Stimulated activated naive CD8-positive, alpha-beta T cell treated with anti-CD3 and anti-CD28 coated beads, Interleukin-15, amount 100 ng/mL, for 72 hours (primary cell): ENCODE measurements around the gene CP.
"Not testable (repeated sequence)": the region's sequence is repeated elsewhere in the genome, so short reads cannot be mapped to it uniquely, and the experiment has no call there.

ENCODE experiments used
- ATAC-seq: fragments of 150-1000 bp; cut with Tn5 transposase; 2 replicates; pipeline ENCODE4 v1.10.0; 2021; ENCODE audit warnings: mild to moderate bottlenecking, moderate library complexity
- DNase-seq, 2 donors: peaks; one replicate each; pipeline ENCODE4 v3.0.0; 2021 to 2022
- H3K27ac Mint-ChIP-seq, 2 donors: one replicate each; pipeline ENCODE4 v1.8.0; 2022; ENCODE audit warnings: mild to moderate bottlenecking in 2 of 2, mixed read lengths in 2 of 2, moderate library complexity in 2 of 2
- H3K27me3 Mint-ChIP-seq: one replicate; pipeline ENCODE4 v1.8.0; 2022; ENCODE audit warnings: mixed read lengths
- H3K4me1 Mint-ChIP-seq: one replicate; pipeline ENCODE4 v1.8.0; 2022; ENCODE audit warnings: mild to moderate bottlenecking, mixed read lengths
- H3K4me3 Mint-ChIP-seq, 2 donors: one replicate each; pipeline ENCODE4 v1.8.0; 2022; ENCODE audit warnings: mild to moderate bottlenecking in 2 of 2, mixed read lengths in 2 of 2, moderate library complexity in 1 of 2
- H3K9me3 Mint-ChIP-seq, 2 donors: one replicate each; pipeline ENCODE4 v1.8.0; 2022; ENCODE audit warnings: mixed read lengths in 2 of 2

The CP gene

GRCh38 chr3:149238268-149238667, 16.6 kb upstream of the CP start:
- H3K4me1 Mint-ChIP-seq, H3K9me3 Mint-ChIP-seq, DNase-seq, H3K27ac Mint-ChIP-seq, ATAC-seq, H3K4me3 Mint-ChIP-seq: not testable (repeated sequence)
- H3K27me3 Mint-ChIP-seq: peaks cover 45% of the 10 kb centered on the region

DNA sequence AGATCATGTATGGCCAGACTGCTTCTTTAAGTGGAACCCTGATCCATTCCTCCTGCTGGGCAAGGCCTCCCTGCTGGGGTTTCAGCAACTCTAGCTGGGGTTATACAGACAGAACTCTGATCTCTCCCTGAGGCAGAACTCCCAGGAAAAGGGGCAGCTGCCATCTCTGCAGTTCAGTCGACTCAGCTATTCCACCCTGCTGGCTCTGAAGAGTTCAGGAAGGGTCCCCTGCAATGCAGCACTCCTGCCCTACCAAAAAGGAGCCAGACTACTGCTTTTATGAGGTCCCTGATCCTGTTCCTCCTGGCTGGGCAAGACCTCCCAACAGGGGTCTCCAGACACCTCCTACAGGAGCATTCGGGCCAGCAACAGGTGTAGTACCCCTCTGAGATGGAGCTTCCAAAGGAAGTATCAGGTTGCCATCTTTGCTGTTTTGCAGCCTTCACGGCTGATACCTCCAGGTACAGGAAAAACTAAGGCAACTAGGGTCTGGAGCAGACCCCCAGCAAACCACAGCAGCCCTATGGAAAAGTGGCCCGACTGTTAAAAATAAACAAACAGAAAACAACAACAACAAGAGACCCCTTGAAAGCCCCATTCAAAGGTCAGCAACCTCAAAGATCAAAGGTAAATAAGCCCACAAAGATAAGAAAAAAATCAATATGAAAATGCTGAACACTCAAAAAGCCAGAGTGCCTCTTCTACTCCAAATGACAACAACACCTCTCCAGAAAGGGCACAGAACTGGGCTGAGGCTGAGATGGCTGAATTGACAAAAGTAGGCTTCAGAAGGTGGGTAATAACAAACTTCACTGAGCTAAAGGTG, 14.2 kb upstream of the CP start:
- Mint-ChIP-seq H3K4me1 (no peaks in the 10 kb centered on the region), H3K9me3 (no peaks in the 10 kb centered on the region), H3K4me3 (no peak overlapping the region), H3K27me3 (peaks cover 67% of the 10 kb centered on the region), H3K27ac (peak overlapping the region in 1 of 2 donors; percentile 43)
- ATAC-seq (no peak), DNase-seq (no peak)

- Mint-ChIP-seq H3K27ac (no peak overlapping the region), H3K4me3 (no peak overlapping the region), H3K9me3 (no peaks in the 10 kb centered on the region), H3K4me1 (no peaks in the 10 kb centered on the region), H3K27me3 (peaks cover 72% of the 10 kb centered on the region)
- ATAC-seq (no peak), DNase-seq (no peak)
Observed at GRCh38 chr3:149234671-149235245, 13.1 kb upstream of the CP start.

DNA sequence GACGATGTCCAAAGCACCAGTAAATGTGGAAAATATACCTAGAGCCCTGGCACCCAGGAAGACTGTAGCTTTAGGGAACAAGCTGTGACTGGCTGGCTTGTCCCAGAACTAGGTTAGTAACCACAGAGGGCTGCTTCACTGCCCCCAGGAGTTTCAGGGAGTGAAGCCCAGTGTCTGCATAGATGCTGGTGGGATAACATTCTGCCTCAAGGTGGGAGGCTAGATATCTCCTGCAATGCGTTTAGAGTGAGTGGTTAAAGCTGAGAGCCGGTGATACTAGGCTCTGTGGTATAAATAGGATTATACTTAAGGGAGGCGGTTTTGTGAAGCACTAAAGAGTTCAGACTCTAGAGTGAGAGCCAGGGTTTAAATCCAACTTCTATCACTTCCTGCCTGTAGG, 11.7 kb upstream of the CP start:
- Mint-ChIP-seq H3K27me3 (peaks cover 65% of the 10 kb centered on the region), H3K4me3 (no peak overlapping the region), H3K27ac (no peak overlapping the region), H3K4me1 (no peaks in the 10 kb centered on the region), H3K9me3 (no peaks in the 10 kb centered on the region)
- DNase-seq (no peak), ATAC-seq (no peak)

DNA sequence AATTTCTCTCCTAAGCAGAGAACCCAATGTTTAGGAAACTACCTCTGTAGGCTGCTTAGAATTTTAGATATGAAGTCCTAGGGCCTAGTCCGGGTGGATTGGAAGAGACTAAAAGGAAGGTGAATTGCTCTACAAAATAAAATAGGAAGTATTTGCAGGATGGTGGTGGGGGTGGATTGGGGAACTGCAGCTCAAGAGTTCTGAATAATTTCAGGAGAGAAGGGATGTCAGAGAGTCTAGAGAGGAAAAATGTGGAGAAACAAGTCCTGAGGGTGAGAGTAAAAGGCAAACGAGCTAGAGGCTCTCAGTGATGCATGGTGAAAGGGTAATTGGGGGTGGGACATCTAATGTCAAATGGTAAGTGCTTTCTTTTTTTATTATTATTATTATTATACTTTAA, 10.2 kb upstream of the CP start:
- no peak overlapping the region for H3K27ac Mint-ChIP-seq
- H3K27me3 Mint-ChIP-seq: peaks cover 50% of the 10 kb centered on the region
- no peak for ATAC-seq
- no peak for DNase-seq
- no peak overlapping the region for H3K4me3 Mint-ChIP-seq
- no peaks in the 10 kb centered on the region for H3K9me3 Mint-ChIP-seq
- no peaks in the 10 kb centered on the region for H3K4me1 Mint-ChIP-seq

DNA sequence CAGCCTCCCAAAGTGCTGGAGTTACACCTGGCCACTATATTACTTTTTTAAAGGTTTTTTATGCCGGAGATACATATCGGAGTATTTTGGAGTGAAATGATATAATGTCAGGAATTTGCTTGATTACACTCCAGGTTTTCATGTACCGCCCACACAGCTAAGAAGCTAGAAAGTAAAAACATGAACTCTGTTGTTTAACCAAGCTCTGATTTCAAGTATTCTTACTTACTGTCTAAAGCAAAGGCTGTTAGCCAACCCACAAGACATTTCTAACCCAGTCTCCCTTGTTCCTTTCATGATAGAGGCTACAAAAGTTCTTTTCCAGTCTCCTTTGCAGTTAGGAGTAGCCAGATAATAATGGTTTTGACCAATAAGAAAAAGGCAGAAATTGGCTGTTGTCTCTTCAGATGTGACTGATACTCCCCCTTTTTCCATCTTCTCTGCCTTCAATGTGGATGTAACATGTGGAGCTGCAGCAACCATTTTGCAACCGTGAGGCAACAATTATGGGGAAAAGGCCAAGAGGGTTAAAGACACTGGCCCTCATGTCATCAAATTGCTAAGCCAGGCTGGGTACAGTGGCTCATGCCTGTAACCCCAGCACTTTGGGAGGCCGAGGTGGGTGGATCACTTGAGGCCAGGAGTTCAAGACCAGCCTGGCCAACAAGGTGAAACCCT, 6.1 kb upstream of the CP start:
- Mint-ChIP-seq H3K4me1 (peaks cover 26% of the 10 kb centered on the region), H3K9me3 (no peaks in the 10 kb centered on the region), H3K4me3 (no peak overlapping the region), H3K27ac (no peak overlapping the region), H3K27me3 (peaks cover 22% of the 10 kb centered on the region)
- DNase-seq (no peak), ATAC-seq (no peak)

GRCh38 chr3:149226776-149227175, 5.1 kb upstream of the CP start:
- Mint-ChIP-seq H3K4me1 (peaks cover 26% of the 10 kb centered on the region), H3K27ac (no peak overlapping the region), H3K4me3 (no peak overlapping the region), H3K27me3 (peaks cover 14% of the 10 kb centered on the region), H3K9me3 (no peaks in the 10 kb centered on the region)
- DNase-seq (no peak), ATAC-seq (no peak)

DNA sequence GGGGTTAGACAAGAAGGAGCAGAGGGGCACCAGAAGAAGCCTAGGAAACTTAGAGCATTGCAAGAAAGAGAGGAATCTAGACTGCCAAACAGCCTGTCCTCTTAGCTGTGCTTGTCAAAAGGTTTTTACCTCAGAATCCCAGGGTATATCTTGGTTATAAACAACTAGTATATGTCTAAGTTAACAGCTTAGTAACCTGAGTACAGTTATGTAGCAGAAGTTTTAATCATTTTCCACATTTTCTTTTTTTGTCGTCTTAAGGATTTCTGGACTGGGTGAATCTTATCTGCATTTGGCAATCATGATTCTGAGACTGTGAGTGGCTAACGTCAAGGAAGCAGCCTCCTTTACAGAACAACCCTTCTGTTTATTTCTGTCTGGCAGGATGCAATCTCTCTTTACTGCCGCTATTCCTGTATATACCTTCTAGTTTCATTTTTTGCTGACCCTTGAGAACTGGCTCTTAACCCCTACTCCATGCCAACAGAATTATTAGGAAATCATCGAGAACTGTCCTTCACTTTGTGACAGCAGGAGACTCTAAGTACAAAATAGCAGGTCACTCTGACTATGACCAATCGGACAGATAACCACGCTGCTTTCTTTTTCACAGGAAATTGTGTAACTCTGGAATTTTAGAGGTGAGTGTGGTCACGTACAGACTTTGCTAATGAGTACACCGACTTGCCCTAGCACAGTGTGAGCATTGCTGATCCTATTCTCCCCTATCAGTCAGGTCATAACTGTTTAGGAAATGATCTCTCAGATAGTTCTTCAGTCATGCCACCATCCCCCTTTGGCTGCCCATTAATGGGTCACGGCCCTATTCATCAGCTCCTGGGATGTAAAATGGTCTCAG, 3.3 kb upstream of the CP start:
- Mint-ChIP-seq H3K4me3 (peak overlapping the region; percentile 54 to 70), H3K27ac (peak overlapping the region; percentile 82 to 89)
- peak; percentile 13 to 67 for DNase-seq

DNA sequence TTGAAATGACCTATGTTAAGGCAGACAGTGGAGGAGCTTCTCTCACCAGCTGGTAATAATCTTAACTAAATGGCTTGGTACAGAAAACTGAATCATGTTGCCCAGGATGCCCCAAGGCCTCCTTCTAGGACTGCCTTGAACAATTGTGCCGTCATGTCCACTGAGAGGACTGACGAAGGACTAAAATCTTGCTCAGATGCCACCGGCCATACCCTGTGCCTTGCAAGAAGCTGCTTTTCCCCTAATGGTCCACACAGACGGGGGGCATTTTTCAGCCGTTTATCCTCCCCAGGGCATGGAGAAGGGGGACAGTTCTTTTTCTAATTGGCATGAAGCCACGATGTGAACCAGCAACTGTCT, 1.8 kb upstream of the CP start:
- Mint-ChIP-seq H3K4me1 (peaks cover 26% of the 10 kb centered on the region), H3K9me3 (no peaks in the 10 kb centered on the region), H3K4me3 (no peak overlapping the region), H3K27me3 (no peaks in the 10 kb centered on the region), H3K27ac (no peak overlapping the region)
- no peak for DNase-seq
- ATAC-seq: no peak

More for the DNA sequence above, 3.3 kb upstream of the CP start:
- no peaks in the 10 kb centered on the region for H3K27me3 Mint-ChIP-seq
- no peaks in the 10 kb centered on the region for H3K9me3 Mint-ChIP-seq
- peak; percentile 98 for ATAC-seq
- H3K4me1 Mint-ChIP-seq: peaks cover 26% of the 10 kb centered on the region

DNA sequence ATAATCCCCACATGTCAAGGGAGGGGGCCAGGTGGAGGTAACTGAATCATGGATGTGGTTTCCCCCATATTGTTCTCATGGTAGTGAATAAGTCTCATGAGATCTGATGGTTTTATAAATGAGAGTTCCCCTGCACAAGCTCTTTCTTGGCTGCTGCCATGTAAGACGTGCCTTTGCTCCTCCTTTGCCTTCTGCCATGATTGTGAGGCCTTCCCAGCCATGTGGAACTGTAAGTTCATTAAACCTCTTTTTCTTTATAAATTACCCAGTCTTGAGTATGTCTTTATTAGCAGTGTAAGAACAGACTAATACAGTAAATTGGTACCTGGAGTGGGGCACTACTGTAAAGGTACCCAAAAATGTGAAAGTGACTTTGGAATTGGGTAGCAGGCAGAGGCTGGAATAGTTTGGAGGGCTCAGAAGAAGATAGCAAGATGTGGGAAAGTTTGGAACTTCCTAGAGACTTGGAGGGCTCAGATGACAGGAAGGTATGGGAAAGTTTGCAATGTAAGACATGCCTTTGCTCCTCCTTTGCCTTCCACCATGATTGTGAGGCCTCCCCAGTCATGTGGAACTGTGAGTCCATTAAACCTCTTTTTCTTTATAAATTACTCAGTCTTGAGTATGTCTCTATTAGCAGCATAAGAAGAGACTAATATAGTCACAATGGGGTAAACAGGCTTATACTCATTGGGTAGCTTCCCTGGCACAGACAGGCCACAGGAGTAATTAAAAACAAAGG, 2.1 kb downstream of the CP start:
- not testable (repeated sequence) for H3K27me3 Mint-ChIP-seq, H3K27ac Mint-ChIP-seq, H3K9me3 Mint-ChIP-seq, DNase-seq, H3K4me3 Mint-ChIP-seq, ATAC-seq
- H3K4me1 Mint-ChIP-seq: peaks cover 10% of the 10 kb centered on the region

DNA sequence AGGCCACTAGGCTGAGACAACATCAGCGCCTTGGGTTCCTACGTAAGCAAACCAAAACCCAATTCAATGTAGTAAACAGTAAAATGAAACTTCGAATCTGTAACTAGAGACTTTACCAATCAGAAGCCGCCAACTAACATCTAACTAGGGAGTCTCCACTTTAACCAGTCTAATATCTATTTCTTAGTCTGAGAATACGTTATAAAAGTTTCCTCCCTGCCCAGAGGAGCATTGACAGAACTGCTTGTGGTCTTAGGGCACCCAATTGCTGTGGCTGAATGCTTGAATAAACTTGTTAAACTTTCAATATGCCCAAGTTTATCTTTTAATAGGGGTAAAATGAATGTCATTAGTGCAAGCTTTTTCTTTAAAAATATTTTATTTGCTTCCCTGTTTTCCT, 4.3 kb downstream of the CP start:
- Mint-ChIP-seq H3K27me3 (no peaks in the 10 kb centered on the region), H3K9me3 (no peaks in the 10 kb centered on the region), H3K27ac (no peak overlapping the region), H3K4me1 (no peaks in the 10 kb centered on the region), H3K4me3 (no peak overlapping the region)
- DNase-seq (no peak), ATAC-seq (no peak)

- DNase-seq (no peak), ATAC-seq (no peak)
- H3K4me3 Mint-ChIP-seq: no peak overlapping the region
- H3K27ac Mint-ChIP-seq: no peak overlapping the region
- H3K27me3 Mint-ChIP-seq: no peaks in the 10 kb centered on the region
- no peaks in the 10 kb centered on the region for H3K4me1 Mint-ChIP-seq
- no peaks in the 10 kb centered on the region for H3K9me3 Mint-ChIP-seq
Observed at GRCh38 chr3:149216193-149216869, 5.3 kb downstream of the CP start.

DNA sequence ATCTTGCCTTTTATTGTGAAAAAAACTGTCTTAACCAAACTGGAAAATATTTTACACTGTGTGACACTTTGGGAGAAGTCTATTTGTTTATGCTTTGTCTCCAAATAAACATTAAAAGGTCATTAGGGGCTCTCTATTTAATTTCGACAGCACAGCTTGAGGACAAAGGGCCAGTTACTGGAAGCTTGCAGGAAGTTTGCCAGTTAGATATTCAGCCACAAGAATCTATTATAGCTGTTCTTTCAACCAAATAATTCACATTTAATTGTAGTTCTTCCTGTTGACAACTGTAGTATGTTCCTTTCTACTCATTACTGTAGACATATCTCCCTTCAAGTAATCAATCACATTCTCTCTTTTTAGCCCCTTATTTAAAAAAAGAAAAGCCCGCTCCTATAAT, 6.1 kb downstream of the CP start:
- ATAC-seq (no peak), DNase-seq (no peak)
- no peaks in the 10 kb centered on the region for H3K27me3 Mint-ChIP-seq
- no peak overlapping the region for H3K4me3 Mint-ChIP-seq
- no peaks in the 10 kb centered on the region for H3K4me1 Mint-ChIP-seq
- no peaks in the 10 kb centered on the region for H3K9me3 Mint-ChIP-seq
- H3K27ac Mint-ChIP-seq: no peak overlapping the region

DNA sequence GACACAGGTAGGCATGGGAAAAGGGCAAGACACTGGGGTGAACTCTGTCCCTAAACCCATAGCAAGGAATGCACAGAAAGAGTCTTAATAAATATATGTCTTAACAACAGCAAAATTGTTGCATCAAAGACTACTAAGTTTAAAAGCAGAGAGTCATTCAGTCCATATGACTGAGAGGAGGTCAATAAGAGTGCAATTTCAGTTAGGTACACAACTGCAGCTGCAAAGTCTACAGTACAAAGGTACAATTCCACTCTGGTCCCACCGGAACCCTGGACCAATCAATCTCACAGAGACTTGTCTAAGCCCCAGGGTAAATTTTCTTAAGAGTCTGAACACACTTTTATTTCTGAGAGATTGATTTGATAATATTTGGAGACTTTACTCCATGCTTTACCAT, 6.9 kb downstream of the CP start:
- ATAC-seq (no peak), DNase-seq (no peak)
- Mint-ChIP-seq H3K4me1 (no peaks in the 10 kb centered on the region), H3K4me3 (no peak overlapping the region), H3K27me3 (no peaks in the 10 kb centered on the region), H3K27ac (no peak overlapping the region), H3K9me3 (no peaks in the 10 kb centered on the region)

DNA sequence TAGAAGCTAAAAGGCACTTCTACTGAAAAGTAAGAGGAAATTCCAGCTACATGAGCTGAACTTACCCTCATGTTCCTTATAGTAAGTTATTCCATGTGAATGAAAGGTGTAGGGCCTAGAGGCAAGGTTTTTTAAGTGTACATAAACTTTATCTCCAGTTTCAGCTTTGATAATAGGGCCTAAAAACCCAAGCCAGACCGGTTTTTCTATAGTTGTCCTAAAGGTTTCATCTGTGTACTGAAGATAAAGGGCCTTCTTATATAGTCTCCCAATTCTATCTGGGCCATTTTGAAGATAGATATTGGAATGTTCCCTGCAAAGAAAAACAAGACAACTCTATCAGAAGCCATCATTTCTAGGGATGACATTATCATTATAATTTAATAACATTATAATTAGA, 9.2 kb downstream of the CP start:
- H3K27ac Mint-ChIP-seq: no peak overlapping the region
- H3K4me1 Mint-ChIP-seq: no peaks in the 10 kb centered on the region
- ATAC-seq (no peak), DNase-seq (no peak)
- H3K9me3 Mint-ChIP-seq: no peaks in the 10 kb centered on the region
- no peak overlapping the region for H3K4me3 Mint-ChIP-seq
- H3K27me3 Mint-ChIP-seq: no peaks in the 10 kb centered on the region
